Skeletal muscle satellite cell (primary cell): ENCODE results near the gene FGB.

Experiments used
- H3K27me3 ChIP-seq: 2 replicates; pipeline ENCODE4 v1.7.0; 2013; ENCODE audit warnings: low read length; ENCODE audit not compliant: control insufficient read depth, insufficient read depth
- H3K36me3 ChIP-seq: 2 replicates; pipeline ENCODE4 v1.7.0; 2013; ENCODE audit warnings: mild to moderate bottlenecking, control low read depth, low read length; ENCODE audit not compliant: insufficient read depth
- H3K4me1 ChIP-seq: 2 replicates; pipeline ENCODE4 v1.7.0; 2013; ENCODE audit warnings: low read length; ENCODE audit not compliant: control insufficient read depth, insufficient read depth
- H3K4me2 ChIP-seq: 2 replicates; pipeline ENCODE4 v1.7.0; 2013; ENCODE audit warnings: mild to moderate bottlenecking, low read length
- H3K4me3 ChIP-seq: 2 replicates; pipeline ENCODE4 v1.7.0; 2013; ENCODE audit warnings: low read length
- H3K9ac ChIP-seq: 2 replicates; pipeline ENCODE4 v1.7.0; 2013; ENCODE audit warnings: mild to moderate bottlenecking, low read depth, low read length, moderate library complexity
- H3K9me3 ChIP-seq: replicated peaks from 2 replicates; pipeline ENCODE4 v1.7.0; 2013; ENCODE audit warnings: mild to moderate bottlenecking, control low read depth, low read length

Gene FGB

DNA sequence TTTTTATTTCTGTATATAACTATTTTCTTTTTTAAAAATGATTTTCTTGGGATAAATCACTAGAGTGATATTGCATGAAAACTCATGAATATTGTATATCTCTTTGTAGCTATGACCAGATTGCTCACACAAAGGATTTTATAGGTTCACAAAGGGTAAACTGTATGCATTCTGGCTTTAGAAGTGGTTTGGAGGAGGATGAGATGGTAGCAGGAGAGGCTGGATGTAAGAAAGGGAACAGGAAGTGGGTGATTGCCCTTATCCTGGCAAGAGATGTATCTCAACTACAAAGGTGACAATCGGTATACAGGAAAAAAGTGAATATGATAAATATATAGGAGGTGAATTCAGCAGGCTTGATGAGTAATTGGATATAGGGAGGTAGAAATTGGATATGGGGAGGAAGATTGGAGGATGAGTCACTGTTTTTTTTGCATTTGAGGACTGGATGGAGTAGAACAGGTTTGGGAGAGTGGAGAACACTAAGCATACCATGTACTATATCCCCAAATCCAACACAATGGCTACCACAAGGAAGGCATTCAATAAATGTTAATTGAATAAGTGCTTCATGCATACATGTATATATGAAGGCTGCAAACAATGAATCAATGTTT, 39.7 kb downstream of the FGB start:
- Histone ChIP-seq H3K27me3 (peaks cover 5% of the 10 kb centered on the region), H3K4me1 (peaks cover 3% of the 10 kb centered on the region), H3K9ac (no peak overlapping the region), H3K36me3 (no peaks in the 10 kb centered on the region), H3K4me2 (no peak overlapping the region), H3K4me3 (no peak overlapping the region), H3K9me3 (no peaks in the 10 kb centered on the region)

DNA sequence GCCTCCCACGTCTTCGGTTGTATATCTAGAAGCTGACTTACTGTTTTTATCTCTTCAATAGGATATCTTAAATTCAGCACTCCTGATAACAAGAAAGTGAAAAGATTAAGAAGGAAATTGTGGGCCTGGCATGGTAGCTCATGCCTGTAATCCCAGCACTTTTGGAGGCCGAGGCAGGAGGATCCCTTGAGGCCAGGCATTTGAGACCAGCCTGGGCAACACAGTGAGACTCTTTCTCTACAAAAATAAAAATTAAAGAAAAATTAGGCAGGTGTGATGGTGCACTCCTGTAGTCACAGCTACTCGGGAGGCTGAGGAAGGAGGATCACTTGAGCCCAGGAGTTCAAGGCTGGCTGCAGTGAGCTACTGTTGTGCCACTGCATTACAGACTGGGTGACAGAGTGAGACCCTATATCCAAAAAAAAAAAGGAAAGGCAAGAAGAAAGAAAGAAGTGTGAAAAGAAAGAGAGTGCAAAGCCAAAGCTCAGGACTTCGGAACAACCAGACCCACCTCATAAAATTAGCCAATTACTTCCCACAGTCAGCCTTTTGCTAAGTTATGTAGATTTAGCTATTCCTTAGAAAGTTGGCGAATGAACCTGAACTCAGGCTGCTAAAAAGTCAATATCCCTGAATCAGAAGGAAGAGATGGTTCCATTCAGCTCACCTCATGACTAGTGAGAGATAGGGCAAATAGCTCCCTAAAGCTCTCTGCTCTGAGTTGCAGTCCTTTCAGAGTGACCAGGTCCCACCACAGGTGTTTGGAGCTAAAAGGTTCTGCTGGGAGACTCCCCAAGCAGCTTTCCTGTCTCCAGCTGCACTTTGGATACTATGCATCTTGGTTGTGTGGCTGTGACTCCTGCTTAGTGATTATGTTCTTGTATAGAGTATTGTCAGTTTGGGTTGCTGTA, 40.5 kb downstream of the FGB start:
- Histone ChIP-seq H3K9me3 (no peaks in the 10 kb centered on the region), H3K27me3 (peaks cover 5% of the 10 kb centered on the region), H3K4me1 (peaks cover 3% of the 10 kb centered on the region), H3K36me3 (no peaks in the 10 kb centered on the region), H3K9ac (no peak overlapping the region), H3K4me2 (no peak overlapping the region), H3K4me3 (no peak overlapping the region)

DNA sequence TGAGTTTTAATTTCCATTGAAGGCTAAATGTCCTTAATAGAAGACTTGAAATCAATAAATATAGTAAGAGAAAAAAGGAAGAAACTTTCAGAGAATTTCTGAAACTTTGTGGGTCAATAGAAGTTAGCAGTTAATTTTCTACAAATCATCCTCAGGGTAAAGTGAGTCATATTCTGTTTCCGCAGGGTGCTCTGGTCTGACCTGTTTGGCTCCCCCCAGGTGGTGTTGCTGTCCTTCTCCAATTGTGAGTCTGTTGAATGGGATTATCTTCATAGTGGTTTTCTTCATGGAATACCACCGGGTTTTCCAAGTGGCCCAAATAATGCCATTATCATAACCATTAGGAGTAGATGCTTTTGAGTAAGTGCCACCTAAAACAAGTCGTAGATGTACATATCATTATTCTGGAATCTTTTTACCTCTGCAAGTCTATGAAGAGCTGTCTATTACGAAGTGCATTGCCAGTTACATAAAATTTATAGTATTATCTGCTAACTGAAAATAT, 41.9 kb downstream of the FGB start:
- H3K4me2 ChIP-seq = no peak overlapping the region
- no peak overlapping the region for H3K4me3 ChIP-seq
- peaks cover 3% of the 10 kb centered on the region for H3K4me1 ChIP-seq
- H3K27me3 ChIP-seq = peaks cover 12% of the 10 kb centered on the region
- no peaks in the 10 kb centered on the region for H3K9me3 ChIP-seq
- H3K36me3 ChIP-seq = no peaks in the 10 kb centered on the region
- no peak overlapping the region for H3K9ac ChIP-seq

DNA sequence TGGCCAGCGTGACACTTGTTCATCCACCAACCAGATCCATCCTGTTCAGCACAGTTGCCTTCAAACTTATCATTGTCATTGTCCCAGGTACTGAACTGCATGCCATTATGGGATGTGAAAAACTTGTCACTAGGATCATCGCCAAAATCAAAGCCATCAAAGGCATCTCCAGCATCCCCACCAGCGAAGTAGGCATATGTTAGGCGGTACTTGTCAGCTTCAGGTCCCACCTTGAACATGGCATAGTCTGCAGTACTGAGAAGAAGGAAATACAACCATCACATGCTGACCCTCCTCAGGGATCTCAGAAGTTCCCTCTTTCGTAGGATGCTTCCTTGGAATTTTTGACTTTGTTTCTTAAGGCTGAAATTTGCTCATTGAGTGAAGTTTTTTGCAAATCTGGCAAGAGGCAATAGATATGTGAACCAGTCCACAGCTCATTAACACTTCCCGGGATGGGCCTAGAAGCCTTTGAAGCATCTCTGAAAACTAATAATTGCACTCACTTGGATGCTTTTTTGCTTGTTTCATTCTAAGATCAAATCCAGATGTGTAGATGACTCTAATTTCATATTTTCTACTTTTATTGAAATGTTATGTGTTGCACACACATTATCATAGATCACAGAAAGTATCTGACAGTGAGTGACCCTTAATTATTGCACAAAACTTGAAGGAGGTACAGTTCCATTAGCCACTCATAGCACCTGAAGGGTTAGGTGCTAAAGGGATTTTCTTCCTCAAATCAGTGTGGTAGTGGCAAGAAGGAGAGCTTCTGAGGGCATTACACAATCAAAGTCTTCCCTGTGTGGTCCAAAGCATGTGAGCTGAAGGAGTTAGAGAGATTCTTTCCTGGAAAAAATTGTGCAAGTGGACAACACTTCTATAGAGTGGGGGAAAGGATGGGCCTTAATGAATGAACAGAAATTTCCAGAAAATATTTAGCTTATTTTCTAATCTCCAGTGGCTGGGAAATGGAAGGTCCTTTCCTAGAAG, 44.2 kb downstream of the FGB start:
- Histone ChIP-seq H3K9ac (no peak overlapping the region), H3K27me3 (peaks cover 12% of the 10 kb centered on the region), H3K36me3 (no peaks in the 10 kb centered on the region), H3K4me2 (no peak overlapping the region), H3K9me3 (no peaks in the 10 kb centered on the region), H3K4me3 (no peak overlapping the region), H3K4me1 (peaks cover 3% of the 10 kb centered on the region)

DNA sequence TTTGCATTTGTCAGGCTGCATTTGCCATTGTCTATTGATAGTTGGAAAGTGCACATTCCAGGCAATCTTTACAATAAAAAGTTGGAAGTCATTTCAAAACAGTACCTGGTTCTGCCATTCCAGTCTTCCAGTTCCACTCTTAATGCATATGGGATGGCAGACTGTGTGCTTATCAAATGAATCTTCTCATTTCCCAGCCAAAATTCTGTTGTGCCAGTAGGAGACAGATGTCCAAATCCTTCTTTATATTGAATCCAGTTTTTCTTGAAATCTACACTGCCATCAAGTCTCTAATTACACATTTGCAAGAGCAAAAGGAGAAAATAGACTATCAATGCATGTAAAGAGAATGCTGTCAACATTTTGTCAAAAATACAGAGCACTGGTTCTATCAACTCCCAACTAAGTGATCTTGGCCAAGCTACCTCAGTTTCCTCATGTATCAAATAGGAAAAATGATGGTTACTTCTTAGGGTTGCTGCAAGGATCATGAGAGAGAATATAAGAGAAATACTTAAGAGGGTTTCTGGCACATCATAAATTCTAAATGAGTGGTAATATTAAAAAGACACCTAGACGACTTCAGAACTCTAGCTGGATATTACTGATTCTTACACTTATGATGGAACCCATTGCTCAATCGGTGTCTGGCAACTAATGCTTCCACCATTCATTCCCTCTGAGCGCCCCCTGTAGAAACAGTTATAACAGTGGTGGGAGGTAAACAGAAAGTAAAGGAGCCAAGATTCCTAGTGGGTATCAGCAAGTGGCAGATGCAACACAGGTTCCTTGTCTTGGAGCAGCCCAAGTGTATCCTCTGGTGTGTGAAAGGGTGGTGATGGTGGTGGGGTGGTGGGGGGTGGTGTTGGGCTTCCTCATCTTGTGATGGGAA, 45.8 kb downstream of the FGB start:
- H3K4me3 ChIP-seq = no peak overlapping the region
- H3K36me3 ChIP-seq = no peaks in the 10 kb centered on the region
- no peaks in the 10 kb centered on the region for H3K9me3 ChIP-seq
- peaks cover 15% of the 10 kb centered on the region for H3K27me3 ChIP-seq
- H3K4me1 ChIP-seq = no peaks in the 10 kb centered on the region
- H3K4me2 ChIP-seq = no peak overlapping the region
- H3K9ac ChIP-seq = no peak overlapping the region

DNA sequence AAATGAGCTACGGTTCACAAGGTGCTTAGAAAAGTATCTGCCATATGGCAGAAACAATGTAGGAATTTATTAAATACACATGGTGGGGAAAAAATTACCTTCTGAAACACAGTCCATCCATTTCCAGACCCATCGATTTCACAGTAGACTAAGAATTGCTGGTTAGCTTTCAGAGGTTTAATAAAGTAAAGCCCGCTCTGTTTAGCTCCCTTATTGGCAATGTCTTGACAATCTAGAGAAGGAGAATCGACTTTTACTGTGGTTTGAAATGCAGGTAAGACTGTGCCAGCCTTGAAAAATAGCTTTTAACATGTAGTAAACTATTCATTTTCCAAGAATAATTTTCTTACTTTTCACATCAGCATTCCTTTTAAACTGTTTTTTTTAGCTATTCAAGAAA, 46.7 kb downstream of the FGB start:
- Histone ChIP-seq H3K4me2 (no peak overlapping the region), H3K4me3 (no peak overlapping the region), H3K9me3 (no peaks in the 10 kb centered on the region), H3K4me1 (no peaks in the 10 kb centered on the region), H3K27me3 (peaks cover 15% of the 10 kb centered on the region), H3K36me3 (no peaks in the 10 kb centered on the region), H3K9ac (no peak overlapping the region)

DNA sequence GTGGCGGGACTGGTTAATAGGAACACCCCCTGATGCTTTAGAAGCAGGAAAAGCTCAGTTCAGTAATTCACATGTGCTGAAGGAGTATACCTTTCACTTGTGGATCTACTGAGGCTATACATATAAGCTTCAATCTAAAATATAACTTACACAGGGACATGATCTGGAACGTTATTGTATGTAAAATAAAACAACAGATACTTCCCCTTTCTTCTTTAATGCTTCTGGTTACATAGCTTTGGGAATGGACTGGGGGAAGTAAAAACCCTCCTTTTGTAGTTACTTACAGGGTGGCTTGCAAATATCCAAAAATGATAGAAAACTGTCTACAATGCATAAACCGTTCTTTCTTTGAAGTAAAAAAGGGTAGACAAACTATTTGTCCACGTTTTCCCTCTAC, 47.8 kb downstream of the FGB start:
- Histone ChIP-seq H3K4me2 (no peak overlapping the region), H3K36me3 (no peaks in the 10 kb centered on the region), H3K9me3 (no peaks in the 10 kb centered on the region), H3K4me3 (no peak overlapping the region), H3K9ac (no peak overlapping the region), H3K4me1 (no peaks in the 10 kb centered on the region), H3K27me3 (peaks cover 15% of the 10 kb centered on the region)

DNA sequence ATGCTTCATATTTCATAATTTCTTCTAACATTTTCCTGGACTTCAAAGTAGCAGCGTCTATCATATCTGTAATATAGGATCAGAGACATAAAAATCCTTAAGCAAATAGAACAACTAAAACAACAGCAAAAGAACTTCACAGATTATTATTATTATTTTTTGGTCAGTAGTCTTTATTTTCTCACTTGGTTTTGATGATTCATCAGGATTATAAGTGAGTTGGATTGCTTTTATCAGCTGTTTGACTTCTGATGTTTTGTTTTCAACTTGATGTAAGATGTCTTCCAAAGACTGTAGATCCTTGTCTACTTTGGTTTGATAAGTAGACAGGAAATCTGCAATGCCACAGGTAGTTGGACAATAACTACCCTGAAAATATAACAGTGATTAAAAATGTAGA, 49.0 kb downstream of the FGB start:
- H3K27me3 ChIP-seq = peaks cover 15% of the 10 kb centered on the region
- no peaks in the 10 kb centered on the region for H3K9me3 ChIP-seq

DNA sequence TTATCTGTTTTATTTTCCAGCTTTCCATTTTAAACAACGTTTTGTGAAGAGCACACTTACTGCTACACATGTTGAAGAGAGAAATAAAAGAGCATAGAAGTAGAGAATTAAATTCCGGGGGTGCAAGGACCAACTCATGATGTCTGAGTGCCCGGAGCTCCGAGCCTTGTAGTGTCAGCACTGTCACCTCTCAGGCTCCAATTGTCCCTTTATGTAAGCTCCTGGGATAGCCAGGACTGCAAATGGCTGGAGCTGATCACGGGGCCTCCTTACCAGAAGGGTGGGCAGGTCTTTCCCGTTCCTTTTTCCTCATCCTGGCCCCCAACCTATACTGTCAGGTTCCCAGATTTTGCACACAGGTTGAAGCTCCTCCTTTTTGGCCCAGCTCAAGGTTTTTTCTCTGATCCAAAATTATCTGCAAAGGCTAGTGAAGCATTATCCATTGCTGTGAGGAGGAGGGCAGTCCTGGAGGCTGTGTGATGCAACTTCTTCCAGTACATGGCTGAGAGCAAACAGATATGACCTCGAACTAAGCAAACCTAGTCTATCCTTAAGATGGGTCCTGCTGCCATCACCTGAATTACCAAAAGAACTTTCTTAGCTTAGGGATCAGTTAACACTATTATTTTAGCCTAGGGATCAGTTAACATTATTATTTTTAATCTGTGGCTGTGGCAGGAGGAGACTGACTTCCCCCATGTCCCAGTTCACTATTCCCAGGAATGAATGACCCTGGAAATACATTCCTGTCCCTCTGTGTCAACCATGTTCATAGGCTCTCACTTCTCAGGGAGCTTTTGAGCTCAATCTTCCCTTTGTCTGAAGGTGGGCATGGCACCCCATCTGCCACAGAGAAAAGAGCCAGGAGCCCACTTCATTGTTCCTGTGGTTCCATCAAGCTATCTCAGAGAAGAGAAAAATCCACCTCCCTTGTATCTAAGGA, 49.9 kb downstream of the FGB start, which contains the start of gene FGG:
TSS of gene FGG (minus strand) at position 185 of the 943 bp plus-strand sequence. CDS start at position 138, 47 bp downstream.
- Histone ChIP-seq H3K27me3 (peaks cover 10% of the 10 kb centered on the region), H3K9me3 (no peaks in the 10 kb centered on the region), H3K36me3 (no peaks in the 10 kb centered on the region), H3K4me2 (no peak within 1 kb of the TSS), H3K9ac (no peak within 1 kb of the TSS), H3K4me1 (no peaks in the 10 kb centered on the region), H3K4me3 (no peak within 1 kb of the TSS)

More for the DNA sequence above, 49.0 kb downstream of the FGB start:
- Histone ChIP-seq H3K4me3 (no peak overlapping the region), H3K4me2 (no peak overlapping the region), H3K4me1 (no peaks in the 10 kb centered on the region), H3K9ac (no peak overlapping the region), H3K36me3 (no peaks in the 10 kb centered on the region)
